GM12878 (cell line): ENCODE data around the gene NR6A1. TPM values are rescaled to one million over a fixed set of nuclear protein-coding genes. Genes with fewer than 3 reads are reported as not detected.

Experiments used
- ATAC-seq: fragments of 200-7000 bp; cut with Tn5 transposase; 3 replicates; pipeline ENCODE4 v1.9.1; 2020; ENCODE audit warnings: mild to moderate bottlenecking, moderate library complexity
- BruUV-seq: library from RNA; stranded (reverse); fragments of 400-500 nt; replicated peaks from 2 replicates; lab custom pipeline; 2021; lab: Mats Ljungman, UMichigan
- CTCF ChIA-PET: fragments of 300-600 bp; sonication (Branson Sonifier 250); formaldehyde crosslinking; extraction: SDS; loops from one replicate; lab custom pipeline; 2021; ENCODE audit warnings: inconsistent platforms; lab: Yijun Ruan, JAX
- POLR2A ChIA-PET: fragments of 350-600 bp; formaldehyde crosslinking; extraction: SDS; loops from one replicate; lab custom pipeline; 2021; ENCODE audit warnings: inconsistent platforms; lab: Charles Lee
- RAD21 ChIA-PET: fragments of 300-600 bp; sonication (Branson Sonifier 250); formaldehyde crosslinking; loops from one replicate; lab custom pipeline; 2023; ENCODE audit warnings: antibody characterized with exemption; ENCODE audit not compliant: unreplicated experiment; lab: Charles Lee
- SMC1A ChIA-PET: fragments of 300-600 bp; sonication (Branson Sonifier 250); formaldehyde crosslinking; loops from one replicate; lab custom pipeline; 2023; ENCODE audit not compliant: unreplicated experiment, uncharacterized antibody; lab: Charles Lee
- DNase-seq: peaks from one replicate; pipeline ENCODE4 v3.0.0-alpha.2; 2011; ENCODE audit warnings: low read depth, low spot score
- FAIRE-seq: peaks from 3 replicates; lab custom pipeline; 2011; peaks lifted over from hg19 to GRCh38; lab: Jason Lieb, UNC
- H2AFZ ChIP-seq: 2 replicates; pipeline ENCODE4 v1.6.0; 2011; ENCODE audit warnings: low read depth, low read length, control low read depth; ENCODE audit not compliant: control insufficient read depth
- H3K27ac ChIP-seq: 2 replicates; pipeline ENCODE4 v1.5.1; 2011; ENCODE audit warnings: control low read depth; ENCODE audit not compliant: control insufficient read depth, insufficient read depth
- H3K27me3 ChIP-seq, 2 experiments: replicated peaks in 1 of 2; 2 replicates each; pipeline versions ENCODE4 v1.6.0 to v1.6.1; 2011; ENCODE audit warnings: low read length in 1 of 2; ENCODE audit not compliant: control insufficient read depth in 2 of 2, insufficient read depth in 2 of 2
- H3K36me3 ChIP-seq, 2 experiments: 2 replicates each; pipeline ENCODE4 v1.5.1; 2011; ENCODE audit warnings: low read length in 1 of 2; ENCODE audit not compliant: control insufficient read depth in 2 of 2, insufficient read depth in 2 of 2
- H3K4me1 ChIP-seq: 2 replicates; pipeline ENCODE4 v1.6.1; 2011; ENCODE audit warnings: mild to moderate bottlenecking, low read length, moderate library complexity, mixed read lengths; ENCODE audit not compliant: control insufficient read depth, insufficient read depth
- H3K4me2 ChIP-seq: 2 replicates; pipeline ENCODE4 v1.6.0; 2011; ENCODE audit warnings: control low read depth; ENCODE audit not compliant: control insufficient read depth, insufficient read depth
- H3K4me3 ChIP-seq: fragments of 200-600 bp; sonication (generic); 2 replicates; pipeline ENCODE4 v1.5.1; 2016
- H3K79me2 ChIP-seq: 2 replicates; pipeline ENCODE4 v1.6.0; 2011; ENCODE audit warnings: low read length; ENCODE audit not compliant: control insufficient read depth, insufficient read depth
- H3K9ac ChIP-seq: 2 replicates; pipeline ENCODE4 v1.8.0; 2011; ENCODE audit warnings: low read length, control low read depth, mixed read lengths; ENCODE audit not compliant: control insufficient read depth, insufficient read depth
- H3K9me3 ChIP-seq: replicated peaks from 3 replicates; pipeline ENCODE4 v1.5.1; 2011; ENCODE audit warnings: mild to moderate bottlenecking, low read length; ENCODE audit not compliant: control insufficient read depth, insufficient read depth
- H4K20me1 ChIP-seq: 2 replicates; pipeline ENCODE4 v1.6.0; 2011; ENCODE audit not compliant: control insufficient read depth, insufficient read depth
- BRCA1 ChIP-seq: IDR thresholded peaks from 2 replicates; pipeline ENCODE4 v1.6.1; 2011; ENCODE audit warnings: low read depth, low read length, improper control_type of control experiment
- NRF1 ChIP-seq: conservative IDR thresholded peaks from 2 replicates; pipeline ENCODE4 v1.6.1; 2011; ENCODE audit warnings: mild to moderate bottlenecking, low read depth, low read length, improper control_type of control experiment
- RUNX3 ChIP-seq: IDR thresholded peaks from 2 replicates; pipeline ENCODE4 v1.6.1; 2012; ENCODE audit warnings: low read length, inconsistent platforms
- SIN3A ChIP-seq: IDR thresholded peaks from 2 replicates; pipeline ENCODE4 v1.6.1; 2012; ENCODE audit warnings: low read depth, low read length, improper control_type of control experiment
- STAT3 ChIP-seq: IDR thresholded peaks from 2 replicates; pipeline ENCODE4 v1.6.1; 2011; ENCODE audit warnings: low read depth, low read length, improper control_type of control experiment
- WGBS: methylation state at CpG from one replicate; pipeline ENCODE4 v1.1.6; 2016; ENCODE audit warnings: low lambda C conversion rate; ENCODE audit not compliant: insufficient replicate concordance, insufficient coverage; ENCODE audit errors: missing lambda C conversion rate; 5-methylcytosine and 5-hydroxymethylcytosine counted together
- in situ Hi-C: fragments of 300-500 bp; cut with MboI; formaldehyde crosslinking; loops from 9 replicates; pipeline ENCODE4 v1.14.3; 2018; ENCODE audit warnings: mixed read lengths
- intact Hi-C: fragments of 100-400 bp; cut with micrococcal nuclease; formaldehyde crosslinking; loops from one replicate; pipeline ENCODE4 v1.14.2; 2022; ENCODE audit not compliant: unreplicated experiment
- polyA plus RNA-seq, 11 experiments: library from polyadenylated mRNA; depleted of rRNA in 4 of 11; unstranded in 6 of 11; stranded (reverse) in 5 of 11; fragments of >200 nt; fragmentation: Nextera tagmentation in 4 of 11; fragmentation: Illumina TruSeq in 1 of 11; extraction: Ambion mirVana in 4 of 11; extraction: Trizol in 1 of 11; gene quantifications; 1 replicate in 1 of 11; 2 replicates in 10 of 11; pipeline versions ENCODE4 v1.2.1 to v1.2.3, GENCODE V29; 2011 to 2016; ENCODE audit warnings: inconsistent platforms in 2 of 11, missing spikeins in 2 of 11, low read depth in 1 of 11
- total RNA-seq, 4 experiments: library from RNA; depleted of rRNA in 3 of 4; stranded (reverse); fragments of >200 nt in 3 of 4; fragmentation: Illumina TruSeq in 1 of 4; extraction: Trizol in 1 of 4; gene quantifications; 2 replicates each; pipeline versions ENCODE4 v1.2.1 to v1.2.3, GENCODE V29; 2013 to 2021
- TF ChIP-seq, protein P1 (sequence below): fragments of 450-650 bp; IDR thresholded peaks from 2 replicates; pipeline ENCODE4 v1.6.1; 2014; ENCODE audit warnings: mild to moderate bottlenecking
- TF ChIP-seq, protein P2 (sequence below): fragments of 150-350 bp; IDR thresholded peaks from 2 replicates; pipeline ENCODE4 v1.6.1; 2014; ENCODE audit warnings: mild to moderate bottlenecking, low read depth, low read length

NR6A1 gene
- total and polyA plus RNA-seq, 10 of the 15 experiments (the other 5 are each of a cell fraction or from before 2014, with no cell fraction given) = 1.2 to 9.2 (median 4.6) TPM

DNA sequence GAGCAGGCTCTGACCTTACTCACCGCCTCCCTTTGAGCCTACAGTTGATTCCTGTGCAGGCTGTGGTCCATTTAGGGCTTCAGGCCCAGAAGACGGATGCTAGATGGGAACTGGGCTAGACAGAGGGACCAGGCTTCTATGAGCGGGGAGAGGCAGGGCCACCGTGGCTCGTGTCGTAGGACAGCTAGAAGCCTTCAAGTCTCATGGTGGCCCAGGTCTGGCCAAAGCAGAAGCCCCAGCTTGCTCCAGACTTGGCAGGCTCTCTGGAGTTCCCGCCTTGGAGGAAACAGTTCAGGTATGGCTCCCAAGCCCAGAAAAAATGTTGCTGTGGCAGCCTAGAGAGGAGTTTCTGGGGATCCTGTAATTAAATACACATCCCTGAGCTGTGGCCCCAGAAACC is 253.0 kb downstream of the NR6A1 start:
- Histone ChIP-seq H3K36me3 (peaks cover 0 to 2% of the 10 kb centered on the region in 2 experiments; a peak in 2 of 4 replicates), H2AFZ (no peak overlapping the region), H3K79me2 (no peaks in the 10 kb centered on the region), H3K4me2 (no peak overlapping the region), H3K27ac (no peak overlapping the region), H4K20me1 (no peaks in the 10 kb centered on the region), H3K4me1 (no peaks in the 10 kb centered on the region), H3K27me3 (no peaks in the 10 kb centered on the region), H3K9ac (no peak overlapping the region), H3K9me3 (no peaks in the 10 kb centered on the region), H3K4me3 (no peak overlapping the region)
- DNase-seq (no peak), FAIRE-seq (no peak), ATAC-seq (no peak)
- RAD21 ChIA-PET = no interaction called here
- no TSS peak for BruUV-seq
- SMC1A ChIA-PET = no interaction called here
- POLR2A ChIA-PET = interaction anchor here (0.7 kb wide), 1 partner anchor 478 kb away, joined by 3 read pairs; no protein-coding TSS in a partner anchor
- 86% methylated on average over 7 of the region's 7 CpGs for WGBS
- intact Hi-C loops (no loop called here), in situ Hi-C loops (no loop called here)
- CTCF ChIA-PET = interaction anchor here (1.9 kb wide), 1 partner anchor 19 kb away, joined by 5 read pairs; no protein-coding TSS in a partner anchor
- TF ChIP-seq SIN3A = no peak

DNA sequence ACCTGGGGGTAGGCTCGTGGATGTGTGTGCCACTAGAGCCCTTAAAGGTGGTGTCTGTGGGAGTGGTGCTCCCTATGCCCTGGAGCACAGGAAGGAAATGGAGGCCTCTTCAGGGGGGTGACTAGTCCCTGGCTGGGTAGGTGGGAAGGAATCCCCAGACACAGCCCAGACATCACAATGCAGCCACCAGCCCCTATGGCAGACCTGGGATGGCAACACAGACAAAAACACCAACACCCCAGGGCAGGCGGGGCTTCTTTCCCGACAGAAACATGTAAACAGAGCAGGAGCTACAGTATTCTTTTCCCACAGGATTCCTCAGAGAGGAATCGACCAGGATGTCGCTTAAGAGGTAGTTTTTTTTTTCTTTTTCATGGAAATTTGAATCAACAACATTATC is 253.5 kb downstream of the NR6A1 start:
- ChIA-PET POLR2A (no interaction called here), CTCF (interaction anchor here (0.6 to 1.9 kb wide), 2 partner anchors 15 to 19 kb away, joined by 3 to 5 read pairs; no protein-coding TSS in a partner anchor), RAD21 (no interaction called here), SMC1A (no interaction called here)
- in situ Hi-C loops (no loop called here), intact Hi-C loops (no loop called here)
- Histone ChIP-seq H3K4me3 (no peak overlapping the region), H3K9ac (no peak overlapping the region), H3K4me1 (no peaks in the 10 kb centered on the region), H3K27ac (no peak overlapping the region), H3K79me2 (no peaks in the 10 kb centered on the region), H3K9me3 (no peaks in the 10 kb centered on the region), H3K36me3 (peaks cover 0 to under 1% of the 10 kb centered on the region in 2 experiments; a peak in 2 of 4 replicates), H2AFZ (no peak overlapping the region), H4K20me1 (no peaks in the 10 kb centered on the region), H3K27me3 (no peaks in the 10 kb centered on the region), H3K4me2 (no peak overlapping the region)
- FAIRE-seq = no peak
- WGBS = 71% methylated on average over 5 of the region's 5 CpGs
- BruUV-seq = no TSS peak
- TF ChIP-seq NRF1 = no peak
- TF ChIP-seq, protein P1, sequence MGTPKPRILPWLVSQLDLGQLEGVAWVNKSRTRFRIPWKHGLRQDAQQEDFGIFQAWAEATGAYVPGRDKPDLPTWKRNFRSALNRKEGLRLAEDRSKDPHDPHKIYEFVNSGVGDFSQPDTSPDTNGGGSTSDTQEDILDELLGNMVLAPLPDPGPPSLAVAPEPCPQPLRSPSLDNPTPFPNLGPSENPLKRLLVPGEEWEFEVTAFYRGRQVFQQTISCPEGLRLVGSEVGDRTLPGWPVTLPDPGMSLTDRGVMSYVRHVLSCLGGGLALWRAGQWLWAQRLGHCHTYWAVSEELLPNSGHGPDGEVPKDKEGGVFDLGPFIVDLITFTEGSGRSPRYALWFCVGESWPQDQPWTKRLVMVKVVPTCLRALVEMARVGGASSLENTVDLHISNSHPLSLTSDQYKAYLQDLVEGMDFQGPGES = no peak
- TF ChIP-seq BRCA1 = no peak
- TF ChIP-seq RUNX3 = no peak
- no peak for TF ChIP-seq STAT3
- TF ChIP-seq, protein P2, sequence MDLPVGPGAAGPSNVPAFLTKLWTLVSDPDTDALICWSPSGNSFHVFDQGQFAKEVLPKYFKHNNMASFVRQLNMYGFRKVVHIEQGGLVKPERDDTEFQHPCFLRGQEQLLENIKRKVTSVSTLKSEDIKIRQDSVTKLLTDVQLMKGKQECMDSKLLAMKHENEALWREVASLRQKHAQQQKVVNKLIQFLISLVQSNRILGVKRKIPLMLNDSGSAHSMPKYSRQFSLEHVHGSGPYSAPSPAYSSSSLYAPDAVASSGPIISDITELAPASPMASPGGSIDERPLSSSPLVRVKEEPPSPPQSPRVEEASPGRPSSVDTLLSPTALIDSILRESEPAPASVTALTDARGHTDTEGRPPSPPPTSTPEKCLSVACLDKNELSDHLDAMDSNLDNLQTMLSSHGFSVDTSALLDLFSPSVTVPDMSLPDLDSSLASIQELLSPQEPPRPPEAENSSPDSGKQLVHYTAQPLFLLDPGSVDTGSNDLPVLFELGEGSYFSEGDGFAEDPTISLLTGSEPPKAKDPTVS = no peak
- ATAC-seq = no peak
- DNase-seq = no peak
